NCI-H82 treated with DMSO at 0.1 percent for 48 hours (cell line): Measurements from ENCODE around the gene GPR50.

Experiments
- DNase-seq: peaks from one replicate; lab custom pipeline; 2025; ENCODE audit not compliant: unreplicated experiment; lab: John Stamatoyannopoulos, UW

The GPR50 gene

DNA sequence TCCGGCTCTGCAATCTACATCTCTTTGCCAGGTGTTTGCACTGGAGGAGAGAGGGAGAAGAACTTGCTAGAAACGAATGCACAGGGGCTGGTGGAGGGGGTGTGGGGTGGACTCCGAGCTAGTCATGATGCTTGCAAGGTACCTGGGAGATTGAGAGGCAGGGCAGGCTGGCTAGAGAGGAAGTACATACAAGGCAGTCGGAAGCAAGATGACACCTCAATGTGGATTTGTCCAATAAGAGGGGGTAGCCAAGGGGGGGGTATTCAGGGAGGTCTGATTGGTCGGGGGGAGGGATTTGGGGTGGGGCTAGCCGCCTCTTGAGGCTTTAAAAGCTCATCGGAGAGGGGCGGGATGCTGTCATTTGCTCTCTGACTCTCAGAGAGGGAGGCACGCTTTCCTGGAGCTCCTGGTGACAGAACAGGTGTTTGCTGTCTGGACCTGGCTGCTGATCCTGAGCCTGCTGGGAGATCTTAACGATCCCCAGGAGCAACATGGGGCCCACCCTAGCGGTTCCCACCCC lies at the start of gene GPR50:
Gene GPR50 (plus strand): TSS at position 354 of the 520 bp plus-strand sequence. CDS start 138 bp downstream, at position 492.
- DNase-seq, result no peak

DNA sequence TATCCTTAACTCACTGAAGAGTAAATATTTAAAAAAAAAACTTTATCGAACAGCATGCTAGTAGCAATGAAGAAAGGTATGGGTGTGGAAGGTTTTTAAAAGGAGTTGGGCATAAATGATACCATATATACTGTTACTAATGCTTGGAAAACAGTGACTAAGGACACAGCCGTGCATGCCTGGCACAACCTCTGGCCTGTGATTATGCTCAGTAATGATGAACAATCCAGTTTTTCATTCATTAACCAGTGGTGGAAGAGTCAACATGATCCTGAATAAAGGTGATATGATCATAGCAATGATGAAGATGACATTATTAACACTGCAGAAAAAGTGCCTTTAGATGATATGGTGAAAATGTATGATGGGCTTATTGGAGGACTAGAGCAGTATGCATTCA lies 43.9 kb upstream of the GPR50 start:
- no peak for DNase-seq

DNA sequence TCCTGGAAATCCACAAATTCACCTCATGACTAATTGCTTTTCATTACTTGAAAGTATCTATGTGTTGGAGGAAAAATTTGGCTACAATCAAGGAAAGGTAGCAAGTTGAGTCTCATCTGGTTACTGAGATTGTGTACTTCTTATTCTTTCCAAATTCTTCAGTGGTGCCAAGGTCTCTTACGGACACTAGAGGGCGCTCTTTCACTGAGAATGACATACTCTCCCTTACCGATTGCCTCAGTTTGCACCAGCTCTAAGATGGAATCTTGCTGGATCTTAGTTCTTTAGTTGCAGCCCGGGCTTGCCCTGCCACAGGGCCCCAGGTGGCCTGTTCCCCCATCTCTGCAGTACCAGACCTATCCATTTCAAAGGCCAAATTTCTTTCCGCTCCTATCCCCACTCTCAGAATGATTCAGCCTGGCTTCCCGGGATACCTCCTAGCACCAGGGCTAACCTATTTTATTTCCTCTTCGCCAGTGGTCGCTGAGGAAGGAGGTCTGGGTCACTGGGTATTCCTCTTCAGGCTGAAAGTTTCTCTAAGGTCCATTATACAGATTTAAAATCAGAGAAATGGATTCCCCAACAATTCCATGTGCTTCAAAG lies 24.6 kb upstream of the GPR50 start:
- peak; percentile 51 for DNase-seq

DNA sequence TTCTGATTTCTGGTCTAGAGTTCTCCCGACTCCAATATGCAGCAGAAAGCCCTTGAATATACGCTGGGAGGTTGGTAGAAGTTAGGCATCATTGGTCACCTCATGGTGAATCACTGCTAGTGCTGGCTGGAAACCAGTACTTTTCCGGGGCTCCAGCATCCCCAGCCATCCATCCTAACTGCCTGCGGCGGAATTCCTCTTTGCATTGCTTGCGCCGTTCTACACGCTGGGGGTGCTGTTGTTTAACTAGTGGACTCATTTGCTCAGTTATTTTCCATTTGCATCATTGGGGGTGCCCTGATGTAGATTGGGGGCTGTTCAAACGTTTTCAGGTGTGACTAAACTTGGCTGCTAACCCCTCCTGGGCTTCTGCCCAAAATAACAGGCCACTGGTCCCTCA lies 23.3 kb upstream of the GPR50 start:
- DNase-seq, result peak; percentile 0

DNA sequence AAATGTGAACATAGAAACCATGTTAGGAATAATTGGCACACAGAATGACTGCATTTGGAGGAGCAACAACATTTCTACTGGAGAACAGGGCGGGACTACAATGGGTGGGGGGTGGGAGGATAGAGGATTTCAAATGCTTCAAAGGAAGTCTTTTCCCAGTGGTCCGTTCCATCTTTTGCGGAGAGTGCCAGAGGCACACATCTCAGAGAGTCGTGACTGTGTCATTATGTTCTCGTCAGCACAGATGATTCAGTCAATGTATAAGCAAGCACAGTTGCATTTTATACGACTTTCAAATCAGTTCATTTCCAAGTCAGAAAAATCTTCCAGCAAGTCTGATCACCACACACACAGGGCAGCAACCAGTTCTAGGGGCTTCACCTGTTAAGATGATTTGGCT lies 22.7 kb upstream of the GPR50 start:
- no peak for DNase-seq

DNA sequence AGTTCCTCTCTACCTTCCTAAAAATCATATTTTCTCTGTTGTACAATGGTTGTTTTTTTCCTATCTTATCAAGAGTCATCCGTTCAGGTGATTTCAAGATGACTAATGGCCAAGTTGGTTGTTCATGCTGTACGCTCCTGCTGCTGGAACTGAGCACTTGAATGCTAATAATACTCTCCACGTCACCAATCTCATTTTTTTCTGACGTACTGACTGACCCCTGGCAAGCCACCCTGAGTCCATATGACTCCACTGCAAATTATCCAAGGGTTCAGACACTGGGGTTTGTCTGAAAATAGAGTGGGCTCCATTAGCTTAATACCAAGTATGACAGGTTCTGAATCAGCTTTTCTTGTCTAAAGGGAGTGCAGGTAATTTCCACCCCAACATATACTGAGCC lies 21.1 kb upstream of the GPR50 start:
- no peak for DNase-seq

DNA sequence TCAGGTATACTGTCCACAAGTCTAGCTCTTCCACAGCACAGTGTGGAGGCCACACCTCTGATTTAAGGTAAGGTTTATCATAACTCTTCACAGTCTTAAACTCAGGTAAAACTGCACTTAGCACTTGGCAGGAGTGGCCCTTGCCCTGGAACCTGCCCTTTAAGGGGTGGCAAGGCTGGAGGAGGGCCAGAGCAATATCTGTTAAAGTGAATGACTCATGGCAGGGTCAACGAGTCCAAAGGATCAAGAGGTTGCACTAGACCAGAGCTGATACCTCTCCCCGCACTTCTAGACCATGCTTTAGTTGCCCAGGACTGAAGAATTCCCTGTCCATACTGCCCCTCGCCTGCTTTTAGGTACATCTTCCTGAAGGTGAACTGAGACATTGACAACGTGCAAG lies 14.7 kb upstream of the GPR50 start:
- no peak for DNase-seq

DNA sequence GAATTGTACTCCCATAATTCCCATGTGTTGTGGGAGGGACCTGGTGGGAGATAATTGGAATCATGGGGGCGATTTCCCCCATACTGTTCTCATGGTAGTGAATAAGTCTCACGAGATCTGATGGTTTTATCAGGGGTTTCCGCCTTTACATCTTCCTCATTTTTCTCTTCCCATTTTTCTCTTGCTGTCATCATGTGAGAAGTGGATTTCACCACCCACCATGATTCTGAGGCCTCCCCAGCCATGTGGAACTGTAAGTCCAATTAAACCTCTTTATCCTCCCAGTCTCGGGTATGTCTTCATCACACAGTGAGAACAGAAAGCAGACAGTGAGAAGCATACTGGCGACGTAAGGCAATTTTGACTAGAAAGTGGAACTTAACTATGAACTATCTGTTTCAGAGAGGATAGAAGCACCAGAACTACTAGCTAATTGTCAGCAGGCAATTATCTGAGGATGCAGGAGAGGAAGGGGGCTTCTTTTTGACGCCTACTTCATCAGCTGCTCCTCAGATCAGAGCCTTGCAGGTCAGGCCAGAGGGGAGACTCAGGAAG lies 8.5 kb upstream of the GPR50 start:
- no peak for DNase-seq

DNA sequence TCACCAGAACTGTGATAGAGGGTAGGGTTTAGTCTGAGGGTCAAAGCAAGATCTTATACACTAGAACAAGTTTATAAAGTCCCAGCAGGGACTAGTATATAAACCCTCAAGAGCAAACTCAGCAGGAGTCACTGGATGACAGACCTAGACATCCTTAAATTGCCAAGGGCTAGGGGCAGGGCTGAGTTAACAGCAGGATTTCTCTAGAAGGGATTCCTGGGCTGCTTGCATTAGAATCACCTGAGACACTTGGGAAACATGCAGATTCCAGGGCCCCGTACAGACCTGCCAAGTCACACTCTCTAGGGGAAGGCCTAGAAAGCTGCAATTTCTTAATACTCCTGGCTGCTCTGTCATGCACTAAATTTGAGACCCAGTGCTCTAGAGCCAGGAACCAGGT lies 6.6 kb upstream of the GPR50 start:
- no peak for DNase-seq

DNA sequence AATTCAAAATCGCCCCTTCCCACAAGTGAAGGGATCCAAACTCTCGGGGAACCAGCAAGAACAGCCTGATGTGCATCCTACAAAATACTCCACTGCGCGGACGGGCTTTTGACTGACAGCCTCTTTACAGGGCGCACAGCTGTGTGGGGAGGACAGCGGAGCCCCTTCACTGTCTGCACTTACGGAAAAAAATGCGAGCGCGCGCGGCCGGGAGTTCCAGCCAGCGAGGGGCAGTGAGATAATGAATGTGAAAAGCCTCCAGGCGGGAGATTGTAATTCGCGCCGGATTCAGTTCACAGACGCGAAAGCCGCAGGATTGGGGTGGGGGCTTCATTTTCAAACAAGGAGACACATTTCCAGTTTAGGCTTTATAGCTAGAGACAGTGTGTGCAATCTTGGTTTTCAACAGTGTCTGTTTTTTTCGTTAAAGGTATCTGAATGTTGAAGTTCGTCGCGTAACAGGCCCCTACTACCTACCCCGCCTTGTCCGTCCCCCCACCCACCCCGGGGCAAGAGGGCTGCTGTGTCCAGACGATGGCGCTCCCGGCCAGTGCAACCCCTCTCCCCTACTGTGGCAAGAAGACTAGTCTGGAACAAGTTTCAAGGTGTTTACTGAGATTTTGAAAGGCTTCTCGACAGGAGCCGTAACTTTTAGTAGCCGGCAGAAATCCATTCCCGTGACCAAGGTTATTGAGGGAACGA lies 1.7 kb upstream of the GPR50 start:
- no peak for DNase-seq

DNA sequence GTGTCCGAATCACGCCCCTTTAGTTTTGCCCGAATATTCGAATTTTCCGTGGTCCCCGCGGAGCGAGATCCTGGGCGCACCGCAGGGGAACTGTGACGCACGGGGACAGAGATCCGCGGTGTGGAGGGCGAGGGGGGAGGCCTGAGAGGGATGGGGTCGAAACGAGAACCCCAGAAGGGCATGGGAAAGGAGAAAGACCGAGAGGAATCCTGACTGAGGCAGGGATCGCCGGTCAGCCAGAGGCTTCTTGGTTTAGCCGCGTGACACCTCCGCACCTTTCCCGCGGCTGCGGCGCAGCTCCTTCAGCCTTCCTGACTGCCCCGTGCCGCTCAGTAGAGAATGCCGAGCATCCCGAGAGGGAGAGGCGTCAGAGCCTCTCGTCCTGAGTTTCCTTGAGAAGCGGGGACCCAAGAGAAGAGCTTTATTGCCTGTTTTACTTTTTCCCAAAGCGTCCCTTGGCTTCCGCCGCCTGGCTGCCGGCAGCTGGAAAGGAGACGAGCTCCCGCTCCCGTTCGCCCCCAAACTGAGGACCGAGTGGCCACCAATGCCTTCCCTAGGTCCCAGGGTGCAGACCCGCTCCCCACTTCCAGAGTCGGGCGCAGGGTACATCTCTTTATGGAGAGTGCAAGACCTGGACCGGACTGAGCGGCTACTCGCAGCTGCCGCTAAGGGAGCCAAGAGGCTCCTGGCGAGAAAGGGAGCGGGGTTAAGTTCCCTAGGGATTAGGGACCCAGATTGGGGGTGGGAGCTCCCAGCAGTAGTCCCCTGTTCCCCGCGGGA lies 911 bp upstream of the GPR50 start:
- DNase-seq, result no peak

DNA sequence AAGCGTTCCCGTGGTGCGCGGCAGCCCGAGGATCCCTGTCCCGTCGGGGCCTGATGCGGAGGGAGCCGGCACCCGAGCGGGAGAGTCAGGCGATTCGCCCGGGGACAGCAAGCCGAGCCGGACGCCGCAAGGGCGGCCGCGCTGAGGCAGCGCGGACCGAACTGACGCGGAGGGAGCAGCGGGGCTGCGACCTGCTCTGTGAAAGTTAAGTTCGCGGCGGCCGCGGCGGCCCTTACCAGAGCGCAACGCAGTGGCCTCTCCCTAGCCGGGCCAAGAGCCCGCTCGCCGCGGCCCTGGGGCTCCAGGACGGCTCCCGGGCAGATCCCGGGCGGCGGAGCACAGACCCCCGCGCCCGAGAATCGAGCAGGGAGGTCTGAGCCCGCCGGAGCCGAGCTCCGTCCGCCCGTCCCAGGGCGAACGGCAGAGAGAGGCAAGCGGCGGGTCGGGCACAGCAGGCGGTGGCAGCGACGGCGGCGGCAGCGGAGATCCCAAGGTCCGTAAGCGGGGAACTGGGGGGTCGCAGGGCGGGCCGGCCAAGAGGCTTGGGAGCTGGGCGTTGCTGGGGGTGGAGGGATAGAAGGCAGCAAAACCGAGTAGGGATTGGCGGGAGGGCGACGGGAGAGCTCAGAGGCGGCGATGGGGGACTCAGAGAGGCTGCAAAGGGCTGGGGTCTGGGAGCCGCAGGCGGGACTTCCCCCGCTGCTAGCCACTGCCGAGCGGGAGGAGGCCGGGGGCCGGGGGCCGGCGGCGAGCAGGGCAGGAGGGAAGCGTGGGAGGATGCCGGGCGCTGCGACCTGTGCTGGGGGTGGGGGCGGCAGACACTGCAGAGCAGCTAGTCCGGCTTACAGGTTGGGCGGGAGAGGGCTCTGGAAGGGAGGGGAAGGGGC lies 1.0 kb downstream of the GPR50 start:
- no peak for DNase-seq

DNA sequence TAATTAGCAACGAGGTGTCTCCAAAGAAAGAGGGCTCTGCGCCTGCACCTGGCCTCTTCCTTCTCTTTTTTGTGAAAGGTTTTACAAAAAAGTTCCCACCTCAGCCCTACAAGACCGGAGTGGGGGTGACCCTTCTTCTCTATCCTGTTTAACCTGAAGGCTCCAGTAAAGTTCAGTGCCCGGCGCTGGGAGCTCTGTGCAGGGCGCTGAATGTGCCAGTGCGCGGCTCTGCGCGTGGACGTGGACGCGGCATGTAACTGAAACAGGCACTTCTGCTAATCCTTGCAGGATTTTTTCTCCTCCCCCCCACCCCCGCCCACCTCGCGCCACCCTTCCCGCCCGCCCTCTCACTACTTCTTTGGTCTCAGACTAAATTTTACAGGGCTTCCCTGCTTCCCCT lies 2.4 kb downstream of the GPR50 start:
- no peak for DNase-seq

DNA sequence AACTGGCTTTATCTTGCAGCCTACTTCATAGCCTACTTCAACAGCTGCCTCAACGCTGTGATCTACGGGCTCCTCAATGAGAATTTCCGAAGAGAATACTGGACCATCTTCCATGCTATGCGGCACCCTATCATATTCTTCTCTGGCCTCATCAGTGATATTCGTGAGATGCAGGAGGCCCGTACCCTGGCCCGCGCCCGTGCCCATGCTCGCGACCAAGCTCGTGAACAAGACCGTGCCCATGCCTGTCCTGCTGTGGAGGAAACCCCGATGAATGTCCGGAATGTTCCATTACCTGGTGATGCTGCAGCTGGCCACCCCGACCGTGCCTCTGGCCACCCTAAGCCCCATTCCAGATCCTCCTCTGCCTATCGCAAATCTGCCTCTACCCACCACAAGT lies 4.0 kb downstream of the GPR50 start:
- DNase-seq, result no peak

DNA sequence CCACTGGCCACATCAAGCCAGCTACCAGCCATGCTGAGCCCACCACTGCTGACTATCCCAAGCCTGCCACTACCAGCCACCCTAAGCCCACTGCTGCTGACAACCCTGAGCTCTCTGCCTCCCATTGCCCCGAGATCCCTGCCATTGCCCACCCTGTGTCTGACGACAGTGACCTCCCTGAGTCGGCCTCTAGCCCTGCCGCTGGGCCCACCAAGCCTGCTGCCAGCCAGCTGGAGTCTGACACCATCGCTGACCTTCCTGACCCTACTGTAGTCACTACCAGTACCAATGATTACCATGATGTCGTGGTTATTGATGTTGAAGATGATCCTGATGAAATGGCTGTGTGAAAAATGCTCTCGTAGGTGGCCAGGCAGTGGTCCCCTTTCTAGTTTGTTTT lies 4.7 kb downstream of the GPR50 start:
- DNase-seq, result no peak

DNA sequence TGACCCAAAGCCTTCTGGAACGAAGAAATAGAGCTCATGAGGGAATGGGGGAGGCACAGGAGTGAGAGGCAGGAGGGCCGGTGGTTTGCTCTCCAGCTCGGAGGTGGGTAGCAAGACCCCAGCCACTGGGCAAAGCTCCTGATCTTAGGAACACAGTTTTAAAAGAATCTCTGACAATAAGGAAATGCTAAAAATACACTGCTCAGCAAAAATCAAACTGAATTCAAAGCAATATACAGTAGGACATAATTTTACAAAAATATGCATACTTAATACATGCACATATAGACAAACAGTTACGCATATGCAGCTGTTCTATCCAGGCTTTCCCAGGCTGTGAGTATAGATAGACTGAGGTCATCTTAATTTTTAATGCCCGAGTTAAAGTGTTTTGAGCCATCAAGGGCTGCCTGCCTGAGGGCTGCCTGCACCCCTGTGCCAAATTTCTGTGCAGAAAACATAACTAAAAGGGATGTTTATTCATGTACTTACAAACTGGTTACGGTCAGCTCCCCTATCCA lies 6.9 kb downstream of the GPR50 start:
- DNase-seq, result no peak

DNA sequence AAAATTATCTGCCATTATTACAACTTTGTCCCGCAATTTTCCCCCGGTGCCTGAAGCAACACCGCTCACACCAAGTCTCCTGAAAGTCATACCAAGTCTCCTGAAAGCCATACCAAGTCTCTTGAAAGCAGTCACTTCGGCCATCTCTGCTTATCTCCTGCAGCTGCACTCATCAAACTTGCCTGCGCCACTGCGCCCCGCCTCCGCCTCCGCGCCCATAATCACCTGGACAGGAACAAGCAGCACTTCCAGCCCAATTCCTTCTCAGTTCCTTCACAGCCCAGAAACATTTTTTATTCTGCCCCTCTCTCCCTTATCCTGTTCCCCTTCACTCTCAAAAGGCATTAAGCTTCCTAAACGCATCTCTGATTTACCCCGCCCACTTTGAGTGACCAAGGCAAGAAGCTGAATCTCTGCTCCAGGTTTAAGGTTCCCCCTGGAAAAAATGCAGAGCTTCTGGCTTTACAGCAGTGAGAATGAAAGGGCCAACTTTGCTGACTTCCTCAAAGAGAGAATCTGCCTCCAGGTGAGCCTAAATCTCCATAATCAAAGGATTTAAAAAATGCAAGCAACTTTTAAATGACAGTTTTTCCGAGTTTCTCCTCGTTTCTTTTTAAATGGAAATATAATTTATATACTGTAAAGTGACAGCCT lies 7.7 kb downstream of the GPR50 start:
- DNase-seq, result no peak

DNA sequence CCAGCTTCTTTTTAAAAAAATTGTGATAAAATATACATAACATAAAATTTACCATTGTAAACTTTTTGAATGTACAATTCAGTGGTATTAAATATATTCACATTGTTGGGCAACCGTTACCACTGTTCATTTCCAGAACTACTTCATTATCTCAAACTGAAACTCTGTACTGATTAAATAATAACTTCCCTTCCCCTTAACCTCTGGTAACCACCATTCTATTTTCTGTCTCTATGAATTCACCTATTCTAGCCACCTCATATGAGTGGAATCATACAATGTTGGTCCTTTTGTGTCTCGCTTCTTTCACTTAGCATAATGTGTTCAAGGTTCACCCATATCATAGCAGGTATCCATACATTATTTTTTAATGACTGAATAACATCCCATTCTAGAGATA lies 8.3 kb downstream of the GPR50 start:
- no peak for DNase-seq

DNA sequence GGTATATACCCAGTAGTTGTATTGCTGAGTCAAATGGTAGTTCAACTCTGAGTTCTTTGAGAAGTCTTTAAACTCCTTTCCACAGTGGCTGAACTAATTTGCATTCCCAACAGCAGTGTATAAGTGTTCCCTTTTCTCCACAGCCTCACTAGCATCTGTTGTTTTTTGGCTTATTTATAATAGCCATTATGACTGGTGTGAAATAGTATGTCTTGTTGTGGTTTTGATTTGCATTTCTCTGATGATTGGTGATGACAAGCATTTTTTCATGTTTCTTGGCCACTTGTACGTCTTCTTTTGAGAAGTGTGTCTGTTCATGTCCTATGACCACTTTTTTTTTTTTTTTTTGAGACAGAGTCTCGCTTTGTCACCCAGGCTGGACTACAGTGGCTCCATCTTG lies 30.5 kb downstream of the GPR50 start:
- no peak for DNase-seq

DNA sequence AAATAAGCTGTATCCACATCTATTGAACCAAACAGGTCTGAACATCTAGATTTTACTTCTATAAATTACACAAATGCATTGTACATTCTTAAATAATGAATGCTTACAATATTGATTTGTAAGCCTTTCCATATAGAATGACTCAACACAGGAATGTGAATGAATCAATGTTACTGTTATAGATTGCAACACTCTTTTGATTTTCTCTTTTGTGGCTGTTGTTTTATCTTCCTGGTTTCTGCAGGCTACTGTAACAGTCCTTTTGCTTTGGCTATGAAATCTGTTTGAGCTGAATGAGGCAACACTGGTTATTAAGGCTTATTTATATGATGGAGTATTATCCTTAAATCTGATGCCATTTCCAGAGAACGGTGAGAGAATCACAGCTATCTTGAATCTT lies 49.5 kb downstream of the GPR50 start:
- DNase-seq, result no peak
